GM18505 (cell line): Measurements from ENCODE around the gene OR2L13.
"Not testable (repeated sequence)": the region's sequence is repeated elsewhere in the genome, so short reads cannot be mapped to it uniquely, and the experiment has no call there.

Experiments used
- ATAC-seq: cut with Tn5 transposase; IDR thresholded peaks from one replicate; pipeline ENCODE4 v1.9.1; 2021; ENCODE audit not compliant: unreplicated experiment
- POLR2A ChIP-seq: IDR thresholded peaks from 4 replicates; pipeline ENCODE4 v1.6.1; 2011; ENCODE audit warnings: borderline replicate concordance; ENCODE audit not compliant: insufficient read depth, insufficient read length; ENCODE audit errors: extremely low read depth

OR2L13 gene

GRCh38 chr1:248094884-248095283 lies at the start of gene OR2L13:
Gene OR2L13 (plus strand): TSS chr1:248095184. CDS start chr1:248099376, 4,192 bp downstream.
- no peak for TF ChIP-seq POLR2A
- ATAC-seq = no peak

- no peak for TF ChIP-seq POLR2A
- ATAC-seq = no peak
These were observed 49.8 kb upstream of the OR2L13 start for GRCh38 chr1:248045209-248045608.

GRCh38 chr1:248046536-248046935 lies 48.4 kb upstream of the OR2L13 start, which contains the start of gene OR2L3:
Gene OR2L3 (plus strand): TSS chr1:248046836. CDS start chr1:248060682, 13,846 bp downstream.
- ATAC-seq = no peak
- TF ChIP-seq POLR2A = no peak

- ATAC-seq = no peak
These were observed 48.0 kb upstream of the OR2L13 start for GRCh38 chr1:248047008-248047407.

GRCh38 chr1:248054671-248055070 lies 40.3 kb upstream of the OR2L13 start:
- no peak for TF ChIP-seq POLR2A

More at GRCh38 chr1:248047008-248047407, 48.0 kb upstream of the OR2L13 start:
- TF ChIP-seq POLR2A = no peak

GRCh38 chr1:248055261-248055660 lies 39.7 kb upstream of the OR2L13 start:
- no peak for ATAC-seq
- TF ChIP-seq POLR2A = no peak

More at GRCh38 chr1:248054671-248055070, 40.3 kb upstream of the OR2L13 start:
- ATAC-seq = no peak

GRCh38 chr1:248065071-248065470 lies 29.9 kb upstream of the OR2L13 start:
- ATAC-seq = no peak
- no peak for TF ChIP-seq POLR2A

GRCh38 chr1:248065604-248066003 lies 29.4 kb upstream of the OR2L13 start:
- no peak for ATAC-seq
- no peak for TF ChIP-seq POLR2A

GRCh38 chr1:248083864-248084263 lies 11.1 kb upstream of the OR2L13 start:
- ATAC-seq = not testable (repeated sequence)

GRCh38 chr1:248098529-248098928 lies 3.5 kb downstream of the OR2L13 start:
- ATAC-seq = no peak
- no peak for TF ChIP-seq POLR2A

- no peak for TF ChIP-seq POLR2A
- ATAC-seq = no peak
These were observed 7.9 kb downstream of the OR2L13 start for GRCh38 chr1:248102847-248103246.

- ATAC-seq = no peak
These were observed 16.2 kb downstream of the OR2L13 start for GRCh38 chr1:248111157-248111556.

GRCh38 chr1:248114890-248115289 lies 19.9 kb downstream of the OR2L13 start:
- no peak for ATAC-seq
- TF ChIP-seq POLR2A = no peak

More at GRCh38 chr1:248111157-248111556, 16.2 kb downstream of the OR2L13 start:
- no peak for TF ChIP-seq POLR2A

GRCh38 chr1:248127653-248128052 lies 32.7 kb downstream of the OR2L13 start:
- ATAC-seq = no peak
- TF ChIP-seq POLR2A = no peak

GRCh38 chr1:248136811-248137210 lies 41.8 kb downstream of the OR2L13 start:
- ATAC-seq = no peak
- no peak for TF ChIP-seq POLR2A
